Astrocyte (in vitro differentiated cells and primary cell): ENCODE data around the gene TMEM37. TPM values are rescaled to one million over a fixed set of nuclear protein-coding genes. Genes with fewer than 3 reads are reported as not detected.

Source experiments
- DNase-seq: peaks from one replicate; pipeline ENCODE4 v3.0.0-alpha.2; 2010; ENCODE audit warnings: low read depth
- FAIRE-seq: peaks from 2 replicates; lab custom pipeline; 2011; peaks lifted over from hg19 to GRCh38; lab: Jason Lieb, UNC
- H2AFZ ChIP-seq: 2 replicates; pipeline ENCODE4 v1.6.0; 2012; ENCODE audit warnings: low read depth, low read length, inconsistent platforms
- H3K27ac ChIP-seq: 2 replicates; pipeline ENCODE4 v1.5.1; 2011; ENCODE audit warnings: low read depth, low read length, inconsistent platforms
- H3K27me3 ChIP-seq: 2 replicates; pipeline ENCODE4 v1.6.0; 2011; ENCODE audit warnings: low read length, inconsistent platforms; ENCODE audit not compliant: insufficient read depth
- H3K36me3 ChIP-seq: 2 replicates; pipeline ENCODE4 v1.5.1; 2011; ENCODE audit warnings: low read length, inconsistent platforms; ENCODE audit not compliant: insufficient read depth
- H3K4me1 ChIP-seq: 2 replicates; pipeline ENCODE4 v1.5.1; 2011; ENCODE audit warnings: low read length, inconsistent platforms; ENCODE audit not compliant: insufficient read depth
- H3K4me2 ChIP-seq: 2 replicates; pipeline ENCODE4 v1.6.0; 2012; ENCODE audit warnings: low read length, inconsistent platforms
- H3K4me3 ChIP-seq: 2 replicates; pipeline ENCODE4 v1.5.1; 2011; ENCODE audit warnings: low read depth, mild to moderate bottlenecking, low read length, inconsistent platforms; ENCODE audit not compliant: insufficient read depth
- H3K79me2 ChIP-seq: 2 replicates; pipeline ENCODE4 v1.6.0; 2012; ENCODE audit warnings: mild to moderate bottlenecking, low read length, inconsistent platforms; ENCODE audit not compliant: insufficient read depth
- H3K9ac ChIP-seq: 2 replicates; pipeline ENCODE4 v1.6.0; 2012; ENCODE audit warnings: mild to moderate bottlenecking, low read length, inconsistent platforms
- H3K9me3 ChIP-seq: 2 replicates; pipeline ENCODE4 v1.5.1; 2012; ENCODE audit warnings: low read depth, mild to moderate bottlenecking, low read length, inconsistent platforms; ENCODE audit not compliant: insufficient read depth
- H4K20me1 ChIP-seq: 2 replicates; pipeline ENCODE4 v1.6.0; 2012; ENCODE audit warnings: low read length, inconsistent platforms; ENCODE audit not compliant: insufficient read depth
- H3K27ac Mint-ChIP-seq: one replicate; pipeline ENCODE4 v1.8.0; 2021; ENCODE audit warnings: mild to moderate bottlenecking, mixed read lengths; ENCODE audit not compliant: unreplicated experiment
- H3K27me3 Mint-ChIP-seq: one replicate; pipeline ENCODE4 v1.8.0; 2021; ENCODE audit warnings: low read depth, mixed read lengths; ENCODE audit not compliant: unreplicated experiment
- H3K36me3 Mint-ChIP-seq: one replicate; pipeline ENCODE4 v1.8.0; 2021; ENCODE audit warnings: low read depth, mixed read lengths; ENCODE audit not compliant: unreplicated experiment
- H3K4me1 Mint-ChIP-seq: one replicate; pipeline ENCODE4 v1.8.0; 2021; ENCODE audit warnings: low read depth, mixed read lengths; ENCODE audit not compliant: unreplicated experiment
- H3K4me3 Mint-ChIP-seq: one replicate; pipeline ENCODE4 v1.8.0; 2021; ENCODE audit warnings: mild to moderate bottlenecking, moderate library complexity, mixed read lengths; ENCODE audit not compliant: unreplicated experiment
- H3K9me3 Mint-ChIP-seq: one replicate; pipeline ENCODE4 v1.8.0; 2021; ENCODE audit warnings: mild to moderate bottlenecking, mixed read lengths; ENCODE audit not compliant: unreplicated experiment
- EZH2 ChIP-seq: IDR thresholded peaks from 2 replicates; pipeline ENCODE4 v1.6.1; 2012; ENCODE audit warnings: mild to moderate bottlenecking, low read length, inconsistent platforms; ENCODE audit not compliant: insufficient read depth
- total RNA-seq: library from RNA; stranded (reverse); gene quantifications from 2 replicates; pipeline ENCODE4 v1.2.1, GENCODE V29; 2021
- TF ChIP-seq, protein P1 (sequence below): IDR thresholded peaks from 2 replicates; pipeline ENCODE4 v1.5.1; 2011; ENCODE audit warnings: low read depth, mild to moderate bottlenecking, inconsistent platforms, low read length, moderate library complexity; ENCODE audit not compliant: insufficient read depth

TMEM37 gene
- total RNA-seq, 1 donor from 2014 or later, result 1.6 TPM

DNA sequence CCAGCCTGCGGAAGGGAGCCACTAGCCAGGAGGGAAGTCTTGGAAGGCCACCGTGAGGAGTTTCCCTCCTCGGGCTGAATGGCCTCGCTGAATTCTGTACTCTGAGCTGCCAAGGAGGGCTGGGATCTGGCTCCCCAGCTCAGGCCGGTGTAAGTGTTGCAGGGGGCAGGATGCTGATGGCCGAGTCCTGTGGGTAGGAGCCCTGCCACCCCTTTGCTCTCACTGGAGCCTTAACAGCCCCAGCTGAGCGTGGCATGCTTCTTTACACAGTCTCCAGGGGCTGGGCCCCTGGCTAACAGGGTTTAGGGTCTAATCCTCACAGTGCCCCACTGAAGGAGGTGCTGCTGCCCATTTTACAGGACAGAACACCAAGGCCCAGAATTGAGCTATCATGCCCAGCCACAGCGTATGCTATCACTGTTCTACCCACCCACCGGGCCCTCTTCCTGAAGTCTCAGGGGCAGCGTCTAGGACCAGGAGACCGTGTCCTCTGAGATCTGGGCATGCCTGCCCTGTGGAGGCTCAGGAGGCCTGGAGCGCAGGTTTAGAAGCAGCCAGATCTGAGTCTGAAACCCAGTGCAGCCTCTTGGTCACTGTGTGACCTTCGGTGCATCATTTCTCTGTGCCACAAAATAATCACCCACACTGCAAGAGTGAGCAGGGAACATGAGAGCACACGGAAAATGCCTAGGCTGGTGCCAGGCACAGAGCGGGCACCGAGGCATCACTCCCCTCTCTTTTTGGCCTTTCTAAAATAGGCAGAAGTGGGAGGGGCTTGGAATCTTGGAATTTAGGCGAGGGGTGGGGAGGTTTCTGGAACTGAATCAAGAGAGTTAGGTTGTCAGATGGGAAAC lies 42.9 kb downstream of the TMEM37 start:
- peaks cover 2% of the 10 kb centered on the region for H3K4me1 Mint-ChIP-seq
- H2AFZ ChIP-seq, result no peak overlapping the region

DNA sequence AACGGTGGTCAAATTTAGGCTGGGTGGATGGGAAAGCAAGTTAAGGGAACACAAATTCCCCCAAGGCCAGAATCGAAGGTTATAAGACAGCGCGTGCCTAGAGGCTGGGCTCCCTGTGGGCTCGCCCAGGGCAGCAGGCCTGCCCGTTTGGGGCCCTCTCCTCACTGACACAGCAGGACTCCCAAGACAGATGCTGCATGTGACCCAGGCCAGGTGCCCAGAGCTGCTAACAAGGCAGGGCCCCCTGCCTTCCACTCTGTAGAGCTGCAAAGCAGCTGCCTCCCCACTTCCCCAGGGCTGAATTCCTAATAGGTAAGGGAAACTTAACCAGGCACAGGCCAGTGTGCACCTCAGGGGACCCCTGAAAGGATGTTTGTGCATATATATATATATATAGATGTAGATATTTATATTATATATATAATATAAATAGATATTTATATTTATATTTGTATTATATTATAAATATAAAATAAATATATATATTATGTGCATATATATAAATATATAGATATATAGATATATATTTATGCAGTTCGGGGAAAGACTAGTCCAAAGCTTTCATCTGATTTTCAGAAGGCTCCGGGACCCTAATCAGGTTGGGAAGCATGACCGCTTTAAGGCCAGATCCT lies 43.7 kb downstream of the TMEM37 start:
- Histone ChIP-seq H3K9ac (no peak overlapping the region), H3K36me3 (no peaks in the 10 kb centered on the region), H4K20me1 (no peaks in the 10 kb centered on the region), H3K27ac (no peak overlapping the region), H3K79me2 (no peaks in the 10 kb centered on the region), H3K4me1 (peaks cover 3% of the 10 kb centered on the region), H3K4me3 (no peak overlapping the region), H3K9me3 (no peaks in the 10 kb centered on the region), H2AFZ (no peak overlapping the region), H3K4me2 (no peak overlapping the region), H3K27me3 (peaks cover 4% of the 10 kb centered on the region)
- Mint-ChIP-seq H3K27me3 (peaks cover 54% of the 10 kb centered on the region), H3K4me1 (peaks cover 2% of the 10 kb centered on the region), H3K4me3 (no peak overlapping the region), H3K27ac (no peak overlapping the region), H3K36me3 (no peaks in the 10 kb centered on the region), H3K9me3 (no peaks in the 10 kb centered on the region)
- TF ChIP-seq, protein P1, sequence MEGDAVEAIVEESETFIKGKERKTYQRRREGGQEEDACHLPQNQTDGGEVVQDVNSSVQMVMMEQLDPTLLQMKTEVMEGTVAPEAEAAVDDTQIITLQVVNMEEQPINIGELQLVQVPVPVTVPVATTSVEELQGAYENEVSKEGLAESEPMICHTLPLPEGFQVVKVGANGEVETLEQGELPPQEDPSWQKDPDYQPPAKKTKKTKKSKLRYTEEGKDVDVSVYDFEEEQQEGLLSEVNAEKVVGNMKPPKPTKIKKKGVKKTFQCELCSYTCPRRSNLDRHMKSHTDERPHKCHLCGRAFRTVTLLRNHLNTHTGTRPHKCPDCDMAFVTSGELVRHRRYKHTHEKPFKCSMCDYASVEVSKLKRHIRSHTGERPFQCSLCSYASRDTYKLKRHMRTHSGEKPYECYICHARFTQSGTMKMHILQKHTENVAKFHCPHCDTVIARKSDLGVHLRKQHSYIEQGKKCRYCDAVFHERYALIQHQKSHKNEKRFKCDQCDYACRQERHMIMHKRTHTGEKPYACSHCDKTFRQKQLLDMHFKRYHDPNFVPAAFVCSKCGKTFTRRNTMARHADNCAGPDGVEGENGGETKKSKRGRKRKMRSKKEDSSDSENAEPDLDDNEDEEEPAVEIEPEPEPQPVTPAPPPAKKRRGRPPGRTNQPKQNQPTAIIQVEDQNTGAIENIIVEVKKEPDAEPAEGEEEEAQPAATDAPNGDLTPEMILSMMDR, result no peak
- no peak for TF ChIP-seq EZH2
- no peak for DNase-seq
- FAIRE-seq, result no peak

More for the DNA sequence above, 42.9 kb downstream of the TMEM37 start:
- H3K27me3 Mint-ChIP-seq, result peaks cover 47% of the 10 kb centered on the region
- H3K4me3 Mint-ChIP-seq, result no peak overlapping the region
- Histone ChIP-seq H3K9ac (no peak overlapping the region), H3K4me1 (peaks cover 3% of the 10 kb centered on the region), H3K9me3 (no peaks in the 10 kb centered on the region), H4K20me1 (no peaks in the 10 kb centered on the region), H3K27me3 (no peaks in the 10 kb centered on the region), H3K27ac (no peak overlapping the region), H3K4me3 (no peak overlapping the region), H3K4me2 (no peak overlapping the region), H3K36me3 (no peaks in the 10 kb centered on the region), H3K79me2 (no peaks in the 10 kb centered on the region)
- no peaks in the 10 kb centered on the region for H3K36me3 Mint-ChIP-seq
- TF ChIP-seq, protein P1, result no peak
- TF ChIP-seq EZH2, result no peak
- FAIRE-seq (no peak), DNase-seq (no peak)
- no peaks in the 10 kb centered on the region for H3K9me3 Mint-ChIP-seq
- no peak overlapping the region for H3K27ac Mint-ChIP-seq
